Natural killer cell (primary cell): ENCODE results near the gene ZSWIM8. TPM values are rescaled to one million over a fixed set of nuclear protein-coding genes. Genes with fewer than 3 reads are reported as not detected.

ENCODE experiments used
- ATAC-seq, 3 donors: fragments of 150-1000 bp in 2 of 3; fragments of 200-7000 bp in 1 of 3; cut with Tn5 transposase; 1 replicate in 1 of 3; 2 replicates in 2 of 3; pipeline ENCODE4 v1.10.0; 2021; ENCODE audit warnings: mild to moderate bottlenecking in 2 of 3, moderate library complexity in 2 of 3
- DNase-seq, 2 donors: peaks; one replicate each; pipeline versions ENCODE4 v3.0.0 to v3.0.0-alpha.2; 2013 to 2021; ENCODE audit warnings: mixed read lengths in 1 of 2
- H3K27ac ChIP-seq: one replicate; pipeline ENCODE4 v1.5.1; 2013; ENCODE audit warnings: mild to moderate bottlenecking, low read length
- H3K27me3 ChIP-seq: one replicate; pipeline ENCODE4 v1.6.1; 2013; ENCODE audit warnings: low read length; ENCODE audit not compliant: control insufficient read depth, insufficient read depth
- H3K36me3 ChIP-seq: one replicate; pipeline ENCODE4 v1.6.1; 2013; ENCODE audit warnings: low read length; ENCODE audit not compliant: control insufficient read depth, insufficient read depth
- H3K4me1 ChIP-seq: one replicate; pipeline ENCODE4 v1.6.1; 2013; ENCODE audit warnings: low read length; ENCODE audit not compliant: control insufficient read depth, insufficient read depth
- H3K4me3 ChIP-seq: one replicate; pipeline ENCODE4 v1.5.1; 2013; ENCODE audit warnings: low read length
- H3K9me3 ChIP-seq: one replicate; pipeline ENCODE4 v1.6.1; 2013; ENCODE audit warnings: low read length; ENCODE audit not compliant: control insufficient read depth, insufficient read depth
- H3K27ac Mint-ChIP-seq, 2 donors: one replicate each; pipeline ENCODE4 v1.8.0; 2022; ENCODE audit warnings: mild to moderate bottlenecking in 2 of 2, mixed read lengths in 2 of 2, moderate library complexity in 1 of 2
- H3K27me3 Mint-ChIP-seq, 2 donors: one replicate each; pipeline ENCODE4 v1.8.0; 2022; ENCODE audit warnings: low read depth in 2 of 2, mixed read lengths in 2 of 2
- H3K36me3 Mint-ChIP-seq: one replicate; pipeline ENCODE4 v1.8.0; 2022; ENCODE audit warnings: mixed read lengths
- H3K4me1 Mint-ChIP-seq, 2 donors: one replicate each; pipeline ENCODE4 v1.8.0; 2022; ENCODE audit warnings: mixed read lengths in 2 of 2
- H3K4me3 Mint-ChIP-seq: one replicate; pipeline ENCODE4 v1.8.0; 2022; ENCODE audit warnings: mild to moderate bottlenecking, moderate library complexity, mixed read lengths
- H3K9me3 Mint-ChIP-seq, 2 donors: one replicate each; pipeline ENCODE4 v1.8.0; 2022; ENCODE audit warnings: mixed read lengths in 2 of 2
- CTCF ChIP-seq: fragments of 200-600 bp; IDR thresholded peaks from one replicate; pipeline ENCODE4 v1.8.0; 2022; ENCODE audit warnings: antibody characterized with exemption
- WGBS: methylation state at CpG from one replicate; pipeline ENCODE4 v1.1.7; 2013; ENCODE audit warnings: missing lambda C conversion rate; ENCODE audit not compliant: insufficient coverage; 5-methylcytosine and 5-hydroxymethylcytosine counted together
- intact Hi-C: fragments of 100-400 bp; cut with micrococcal nuclease; formaldehyde crosslinking; loops from one replicate; pipeline ENCODE4 v1.14.2; 2022
- total RNA-seq, 4 donors: library from RNA; stranded (reverse); fragments of 120-200 nt in 1 of 4; gene quantifications; one replicate each; pipeline versions ENCODE4 v1.2.3 to v1.2.4, GENCODE V29; 2013 to 2022

Gene ZSWIM8
- total RNA-seq, 3 donors from 2014 or later (not counting 1 experiment from before 2014, with no cell fraction given): 157 to 161 (median 159) TPM

GRCh38 chr10:73817826-73818225 lies 32.4 kb downstream of the ZSWIM8 start:
- H3K27ac ChIP-seq: no peak overlapping the region
- H3K36me3 Mint-ChIP-seq: no peaks in the 10 kb centered on the region
- intact Hi-C loops: no loop called here

GRCh38 chr10:73818402-73818801 lies 33.0 kb downstream of the ZSWIM8 start:
- no peak for TF ChIP-seq CTCF
- H3K4me3 Mint-ChIP-seq: no peak overlapping the region
- no peaks in the 10 kb centered on the region for H3K27me3 ChIP-seq
- H3K27me3 Mint-ChIP-seq: no peaks in the 10 kb centered on the region
- no peak for ATAC-seq
- DNase-seq: no peak
- H3K4me1 Mint-ChIP-seq: peaks cover 0 to 7% of the 10 kb centered on the region in 2 donors
- no peaks in the 10 kb centered on the region for H3K9me3 Mint-ChIP-seq
- H3K9me3 ChIP-seq: no peaks in the 10 kb centered on the region
- WGBS: 94% methylated on average over 10 of the region's 10 CpGs
- no peaks in the 10 kb centered on the region for H3K36me3 Mint-ChIP-seq
- no peak overlapping the region for H3K4me3 ChIP-seq
- H3K4me1 ChIP-seq: no peaks in the 10 kb centered on the region
- no peak overlapping the region for H3K27ac Mint-ChIP-seq
- intact Hi-C loops: no loop called here
- peaks cover 53% of the 10 kb centered on the region for H3K36me3 ChIP-seq
- no peak overlapping the region for H3K27ac ChIP-seq

More at GRCh38 chr10:73817826-73818225, 32.4 kb downstream of the ZSWIM8 start:
- ATAC-seq (no peak), DNase-seq (no peak)
- Mint-ChIP-seq H3K9me3 (no peaks in the 10 kb centered on the region), H3K27ac (no peak overlapping the region), H3K27me3 (no peaks in the 10 kb centered on the region), H3K4me1 (peaks cover 4 to 7% of the 10 kb centered on the region in 2 donors), H3K4me3 (no peak overlapping the region)
- Histone ChIP-seq H3K27me3 (no peaks in the 10 kb centered on the region), H3K4me3 (no peak overlapping the region), H3K4me1 (no peaks in the 10 kb centered on the region), H3K36me3 (peaks cover 49% of the 10 kb centered on the region), H3K9me3 (no peaks in the 10 kb centered on the region)
- WGBS: 98% methylated on average over 5 of the region's 5 CpGs
- TF ChIP-seq CTCF: no peak

GRCh38 chr10:73819081-73819480 lies 33.7 kb downstream of the ZSWIM8 start:
- H3K9me3 ChIP-seq: no peaks in the 10 kb centered on the region
- no peaks in the 10 kb centered on the region for H3K4me1 ChIP-seq
- intact Hi-C loops: no loop called here
- H3K4me3 ChIP-seq: no peak overlapping the region
- H3K27ac ChIP-seq: no peak overlapping the region
- Mint-ChIP-seq H3K27ac (no peak overlapping the region), H3K9me3 (no peaks in the 10 kb centered on the region), H3K4me1 (peaks cover 0 to 7% of the 10 kb centered on the region in 2 donors), H3K27me3 (no peaks in the 10 kb centered on the region), H3K4me3 (no peak overlapping the region), H3K36me3 (no peaks in the 10 kb centered on the region)
- WGBS: 90% methylated on average over 4 of the region's 5 CpGs
- peaks cover 56% of the 10 kb centered on the region for H3K36me3 ChIP-seq
- TF ChIP-seq CTCF: no peak
- DNase-seq: no peak
- no peaks in the 10 kb centered on the region for H3K27me3 ChIP-seq
- ATAC-seq: no peak

GRCh38 chr10:73819513-73820093 lies 34.2 kb downstream of the ZSWIM8 start:
- H3K4me1 Mint-ChIP-seq: peaks cover 0 to 7% of the 10 kb centered on the region in 2 donors
- intact Hi-C loops: no loop called here
- Histone ChIP-seq H3K27ac (no peak overlapping the region), H3K36me3 (peaks cover 59% of the 10 kb centered on the region), H3K9me3 (no peaks in the 10 kb centered on the region), H3K27me3 (no peaks in the 10 kb centered on the region), H3K4me1 (no peaks in the 10 kb centered on the region), H3K4me3 (no peak overlapping the region)
- H3K4me3 Mint-ChIP-seq: no peak overlapping the region
- no peak overlapping the region for H3K27ac Mint-ChIP-seq
- no peak for TF ChIP-seq CTCF
- H3K27me3 Mint-ChIP-seq: no peaks in the 10 kb centered on the region
- no peaks in the 10 kb centered on the region for H3K9me3 Mint-ChIP-seq
- 97% methylated on average over 20 of the region's 20 CpGs for WGBS
- no peaks in the 10 kb centered on the region for H3K36me3 Mint-ChIP-seq
- DNase-seq: no peak
- no peak for ATAC-seq
